IMR-90 (cell line): ENCODE results near the gene ITPRID1. TPM values are rescaled to one million over a fixed set of nuclear protein-coding genes. Genes with fewer than 3 reads are reported as not detected.

Experiments used
- ATAC-seq: fragments of 200-7000 bp; cut with Tn5 transposase; 2 replicates; pipeline ENCODE4 v1.9.1; 2020; ENCODE audit warnings: low read depth, mild to moderate bottlenecking, moderate library complexity
- BruUV-seq: library from RNA; stranded (reverse); fragments of 400-500 nt; replicated peaks from 2 replicates; lab custom pipeline; 2021; lab: Mats Ljungman, UMichigan
- CTCF ChIA-PET: fragments of 300-600 bp; formaldehyde crosslinking; extraction: SDS; loops from one replicate; lab custom pipeline; 2021; ENCODE audit warnings: antibody characterized with exemption; lab: Yijun Ruan, JAX
- POLR2A ChIA-PET: fragments of 300-600 bp; sonication (Branson Sonifier 250); formaldehyde crosslinking; loops from one replicate; lab custom pipeline; 2022; ENCODE audit warnings: antibody characterized with exemption; ENCODE audit not compliant: unreplicated experiment; lab: Charles Lee
- DNase-seq: peaks from one replicate; pipeline ENCODE4 v3.0.0; 2013
- H2AFZ ChIP-seq: replicated peaks from 2 replicates; pipeline ENCODE3; 2013; ENCODE audit warnings: low read length, mild to moderate bottlenecking; ENCODE audit not compliant: poor library complexity
- H2AK5ac ChIP-seq: 2 replicates; pipeline ENCODE4 v1.6.1; 2013; ENCODE audit warnings: low read depth, low read length, inconsistent platforms
- H2AK9ac ChIP-seq: replicated peaks from 2 replicates; pipeline ENCODE3; 2013; ENCODE audit warnings: mild to moderate bottlenecking, low read depth, low read length, moderate library complexity; ENCODE audit not compliant: poor library complexity
- H2BK120ac ChIP-seq: 2 replicates; pipeline ENCODE4 v1.6.1; 2013; ENCODE audit warnings: low read depth, low read length, inconsistent platforms
- H2BK15ac ChIP-seq: 3 replicates; pipeline ENCODE4 v1.6.1; 2013; ENCODE audit warnings: low read depth, low read length, inconsistent platforms
- H2BK20ac ChIP-seq: 2 replicates; pipeline ENCODE4 v1.6.1; 2013; ENCODE audit warnings: low read depth, mild to moderate bottlenecking, inconsistent platforms, low read length, moderate library complexity
- H2BK5ac ChIP-seq: 2 replicates; pipeline ENCODE4 v1.6.1; 2013; ENCODE audit warnings: mild to moderate bottlenecking, low read depth, low read length, inconsistent platforms; ENCODE audit not compliant: poor library complexity, severe bottlenecking
- H3K14ac ChIP-seq: replicated peaks from 2 replicates; pipeline ENCODE4 v1.6.1; 2013; ENCODE audit warnings: low read depth, low read length, inconsistent platforms
- H3K18ac ChIP-seq: 2 replicates; pipeline ENCODE4 v1.6.1; 2013; ENCODE audit warnings: low read depth, low read length, control low read depth
- H3K23ac ChIP-seq: 2 replicates; pipeline ENCODE4 v1.6.1; 2013; ENCODE audit warnings: low read depth, low read length, inconsistent platforms
- H3K27ac ChIP-seq: 2 replicates; pipeline ENCODE4 v1.5.1; 2013; ENCODE audit warnings: mild to moderate bottlenecking, control low read depth, low read length; ENCODE audit not compliant: insufficient read depth
- H3K27me3 ChIP-seq: 2 replicates; pipeline ENCODE4 v1.6.1; 2013; ENCODE audit warnings: low read length; ENCODE audit not compliant: control insufficient read depth, insufficient read depth
- H3K36me3 ChIP-seq: 2 replicates; pipeline ENCODE4 v1.6.1; 2013; ENCODE audit warnings: low read length, mixed read lengths; ENCODE audit not compliant: control insufficient read depth, insufficient read depth
- H3K4ac ChIP-seq: 2 replicates; pipeline ENCODE4 v1.6.1; 2013; ENCODE audit warnings: low read depth, low read length, inconsistent platforms
- H3K4me1 ChIP-seq: 2 replicates; pipeline ENCODE4 v1.6.1; 2013; ENCODE audit warnings: low read length, mixed read lengths; ENCODE audit not compliant: control insufficient read depth, insufficient read depth
- H3K4me2 ChIP-seq: 2 replicates; pipeline ENCODE4 v1.6.1; 2013; ENCODE audit warnings: low read depth, mild to moderate bottlenecking, control low read depth, low read length, moderate library complexity
- H3K4me3 ChIP-seq: 2 replicates; pipeline ENCODE4 v1.5.1; 2013; ENCODE audit warnings: low read depth, mild to moderate bottlenecking, control low read depth, low read length, moderate library complexity; ENCODE audit not compliant: insufficient read depth
- H3K56ac ChIP-seq: 2 replicates; pipeline ENCODE4 v1.6.1; 2013; ENCODE audit warnings: low read length, inconsistent platforms; ENCODE audit not compliant: insufficient read depth; ENCODE audit errors: extremely low read depth
- H3K79me1 ChIP-seq, 2 experiments: 2 replicates each; pipeline ENCODE4 v1.6.1; 2013; ENCODE audit warnings: low read length in 2 of 2, inconsistent platforms in 1 of 2, low read depth in 1 of 2
- H3K9ac ChIP-seq: 2 replicates; pipeline ENCODE4 v1.6.1; 2013; ENCODE audit warnings: low read depth, low read length, control low read depth
- H3K9me1 ChIP-seq: 2 replicates; pipeline ENCODE4 v1.6.1; 2013; ENCODE audit warnings: low read length, inconsistent platforms; ENCODE audit not compliant: insufficient read depth
- H3K9me3 ChIP-seq: 2 replicates; pipeline ENCODE4 v1.6.1; 2013; ENCODE audit warnings: low read length; ENCODE audit not compliant: control insufficient read depth, insufficient read depth
- H4K20me1 ChIP-seq: 2 replicates; pipeline ENCODE4 v1.6.1; 2013; ENCODE audit warnings: low read length, inconsistent platforms; ENCODE audit not compliant: insufficient read depth
- H4K5ac ChIP-seq: 2 replicates; pipeline ENCODE4 v1.6.1; 2013; ENCODE audit warnings: mild to moderate bottlenecking, low read depth, low read length, control low read depth
- H4K8ac ChIP-seq, 2 experiments: 2 replicates each; pipeline ENCODE4 v1.6.1; 2013; ENCODE audit warnings: low read depth in 2 of 2, low read length in 2 of 2, control low read depth in 1 of 2, inconsistent platforms in 1 of 2
- H4K91ac ChIP-seq: 2 replicates; pipeline ENCODE4 v1.6.1; 2013; ENCODE audit warnings: low read depth, low read length, inconsistent platforms; ENCODE audit not compliant: insufficient read depth
- BHLHE40 ChIP-seq: fragments of 150-350 bp; IDR thresholded peaks from 2 replicates; pipeline ENCODE4 v1.6.1; 2016; ENCODE audit warnings: mild to moderate bottlenecking, low read depth, low read length
- CEBPB ChIP-seq: IDR thresholded peaks from 2 replicates; pipeline ENCODE4 v1.6.1; 2012; ENCODE audit warnings: low read depth, low read length, improper control_type of control experiment
- CHD1 ChIP-seq: IDR thresholded peaks from 2 replicates; pipeline ENCODE4 v1.6.1; 2012; ENCODE audit warnings: low read depth, low read length, improper control_type of control experiment
- CTCF ChIP-seq: conservative IDR thresholded peaks from 2 replicates; pipeline ENCODE4 v1.5.1; 2012; ENCODE audit warnings: mild to moderate bottlenecking, low read depth, low read length, improper control_type of control experiment
- ELK1 ChIP-seq: fragments of 150-350 bp; IDR thresholded peaks from 2 replicates; pipeline ENCODE4 v1.6.1; 2016; ENCODE audit warnings: low read depth, mild to moderate bottlenecking, low read length, moderate library complexity, borderline replicate concordance
- FOS ChIP-seq: fragments of 150-350 bp; IDR thresholded peaks from 2 replicates; pipeline ENCODE4 v1.6.1; 2016; ENCODE audit warnings: low read depth, low read length
- MAFK ChIP-seq: IDR thresholded peaks from 2 replicates; pipeline ENCODE4 v1.6.1; 2012; ENCODE audit warnings: low read depth, low read length, improper control_type of control experiment
- MAZ ChIP-seq: IDR thresholded peaks from 2 replicates; pipeline ENCODE4 v1.6.1; 2012; ENCODE audit warnings: low read depth, mild to moderate bottlenecking, low read length, improper control_type of control experiment, moderate library complexity, borderline replicate concordance
- MXI1 ChIP-seq: IDR thresholded peaks from 2 replicates; pipeline ENCODE4 v1.6.1; 2012; ENCODE audit warnings: low read depth, mild to moderate bottlenecking, low read length, moderate library complexity, borderline replicate concordance
- NFE2L2 ChIP-seq: fragments of 150-350 bp; IDR thresholded peaks from 2 replicates; pipeline ENCODE4 v1.6.1; 2016; ENCODE audit warnings: low read depth, mild to moderate bottlenecking, low read length
- POLR2A ChIP-seq: IDR thresholded peaks from 2 replicates; pipeline ENCODE4 v1.6.1; 2012; ENCODE audit warnings: mild to moderate bottlenecking, low read depth, low read length
- RAD21 ChIP-seq: IDR thresholded peaks from 2 replicates; pipeline ENCODE4 v1.6.1; 2012; ENCODE audit warnings: low read length, improper control_type of control experiment
- RCOR1 ChIP-seq: IDR thresholded peaks from 2 replicates; pipeline ENCODE4 v1.6.1; 2012; ENCODE audit warnings: mild to moderate bottlenecking, low read length, improper control_type of control experiment; ENCODE audit not compliant: insufficient replicate concordance
- RFX5 ChIP-seq: IDR thresholded peaks from 2 replicates; pipeline ENCODE4 v1.8.0; 2012; ENCODE audit warnings: low read depth, mild to moderate bottlenecking, low read length, moderate library complexity
- SMC3 ChIP-seq: fragments of 150-350 bp; IDR thresholded peaks from 2 replicates; pipeline ENCODE4 v1.6.1; 2016; ENCODE audit warnings: low read depth, mild to moderate bottlenecking, antibody characterized with exemption, low read length, moderate library complexity
- WGBS, 2 experiments: methylation state at CpG; one replicate each; pipeline versions ENCODE4 v1.1.5 to v1.1.7; 2013; ENCODE audit warnings: missing lambda C conversion rate in 2 of 2; ENCODE audit not compliant: insufficient read length in 1 of 2; ENCODE audit errors: extremely low coverage in 2 of 2; 5-methylcytosine and 5-hydroxymethylcytosine counted together
- dilution Hi-C: fragments of 300-500 bp; cut with HindIII; formaldehyde crosslinking; loops from one replicate; pipeline ENCODE4 v1.14.3; 2018; ENCODE audit warnings: low sequenced_read_pairs; ENCODE audit not compliant: unreplicated experiment
- in situ Hi-C: fragments of 300-500 bp; cut with MboI; formaldehyde crosslinking; loops from 3 replicates; pipeline ENCODE4 v1.14.3; 2019; ENCODE audit warnings: low sequenced_read_pairs, inconsistent platforms, mixed read lengths
- intact Hi-C: fragments of 100-400 bp; cut with micrococcal nuclease; formaldehyde crosslinking; loops from 2 replicates; pipeline ENCODE4 v1.10.0; 2022
- polyA plus RNA-seq, 3 experiments: library from polyadenylated mRNA; depleted of rRNA; stranded (reverse); fragments of >200 nt; gene quantifications; 2 replicates each; pipeline ENCODE4 v1.2.3, GENCODE V29; 2012; ENCODE audit warnings: low replicate concordance in 1 of 3
- total RNA-seq: library from RNA; depleted of rRNA; stranded (reverse); fragments of >200 nt; gene quantifications from 2 replicates; pipeline ENCODE4 v1.2.3, GENCODE V29; 2012
- TF ChIP-seq, protein P1 (sequence below): fragments of 150-350 bp; IDR thresholded peaks from 2 replicates; pipeline ENCODE4 v1.6.1; 2017; ENCODE audit warnings: mild to moderate bottlenecking, antibody characterized with exemption, low read length, low read depth

The ITPRID1 gene
- total and polyA plus RNA-seq, 2 of the 4 experiments (the other 2 are of a cell fraction): not detected

DNA sequence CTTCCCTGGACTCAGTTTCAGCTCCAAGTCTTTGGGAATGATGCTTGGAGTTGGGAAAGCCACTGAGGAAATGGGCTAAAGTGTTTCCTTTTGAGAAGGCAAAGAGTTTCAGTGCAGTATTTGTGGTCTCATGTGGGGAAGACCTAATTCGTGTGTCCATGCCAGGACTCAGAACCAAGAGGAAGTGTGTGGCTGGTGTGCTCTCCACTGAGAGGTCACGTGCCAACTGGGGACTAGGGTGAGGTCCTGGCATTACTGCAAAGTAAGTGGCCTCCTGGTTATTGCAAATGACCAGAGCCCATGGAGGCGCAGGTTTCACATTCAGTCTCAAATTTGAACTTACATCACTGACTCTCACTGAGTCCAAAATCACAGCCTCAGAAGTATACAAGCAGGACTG is 48.6 kb upstream of the ITPRID1 start:
- Histone ChIP-seq H2AK5ac (no peak overlapping the region), H3K4me3 (no peak overlapping the region), H2BK15ac (no peak overlapping the region), H3K4me1 (no peaks in the 10 kb centered on the region), H3K9me3 (no peaks in the 10 kb centered on the region), H2AFZ (no peak overlapping the region), H3K27ac (no peak overlapping the region), H3K9ac (no peak overlapping the region), H2BK5ac (no peak overlapping the region), H3K36me3 (no peaks in the 10 kb centered on the region), H3K4ac (no peak overlapping the region), H3K9me1 (no peaks in the 10 kb centered on the region), H3K79me1 (no peaks in the 10 kb centered on the region), H3K23ac (no peak overlapping the region), H2AK9ac (no peak overlapping the region), H3K14ac (no peak overlapping the region), H3K56ac (no peak overlapping the region), H4K8ac (no peak overlapping the region), H4K91ac (no peak overlapping the region), H3K27me3 (no peaks in the 10 kb centered on the region), H2BK20ac (no peak overlapping the region), H4K20me1 (no peaks in the 10 kb centered on the region), H2BK120ac (no peak overlapping the region), H3K4me2 (no peak overlapping the region), H3K18ac (no peak overlapping the region), H4K5ac (no peak overlapping the region)
- in situ Hi-C loops: no loop called here
- POLR2A ChIA-PET: no interaction called here
- WGBS, 2 experiments: 40% methylated on average over 1 of the region's 3 CpGs; no CpG with 5 or more reads in 1 of the 2 experiments
- dilution Hi-C loops: no loop called here
- intact Hi-C loops: no loop called here
- no peak for ATAC-seq
- no TSS peak for BruUV-seq
- no peak for DNase-seq
- CTCF ChIA-PET: no interaction called here
- TF ChIP-seq CTCF (no peak), MAFK (no peak), ELK1 (no peak), RFX5 (no peak), CHD1 (no peak), SMC3 (no peak), RAD21 (no peak), POLR2A (no peak), FOS (no peak), MAZ (no peak), RCOR1 (no peak), CEBPB (no peak), MXI1 (no peak), BHLHE40 (no peak), NFE2L2 (no peak)
- TF ChIP-seq, protein P1, sequence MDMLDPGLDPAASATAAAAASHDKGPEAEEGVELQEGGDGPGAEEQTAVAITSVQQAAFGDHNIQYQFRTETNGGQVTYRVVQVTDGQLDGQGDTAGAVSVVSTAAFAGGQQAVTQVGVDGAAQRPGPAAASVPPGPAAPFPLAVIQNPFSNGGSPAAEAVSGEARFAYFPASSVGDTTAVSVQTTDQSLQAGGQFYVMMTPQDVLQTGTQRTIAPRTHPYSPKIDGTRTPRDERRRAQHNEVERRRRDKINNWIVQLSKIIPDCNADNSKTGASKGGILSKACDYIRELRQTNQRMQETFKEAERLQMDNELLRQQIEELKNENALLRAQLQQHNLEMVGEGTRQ: no peak
